NCI-H1105 (cell line): ENCODE data around the gene SLC9A9.
"Not testable (repeated sequence)": the region's sequence is repeated elsewhere in the genome, so short reads cannot be mapped to it uniquely, and the experiment has no call there.

Experiments
- DNase-seq: peaks from one replicate; lab custom pipeline; 2025; lab: John Stamatoyannopoulos, UW

Gene SLC9A9

DNA sequence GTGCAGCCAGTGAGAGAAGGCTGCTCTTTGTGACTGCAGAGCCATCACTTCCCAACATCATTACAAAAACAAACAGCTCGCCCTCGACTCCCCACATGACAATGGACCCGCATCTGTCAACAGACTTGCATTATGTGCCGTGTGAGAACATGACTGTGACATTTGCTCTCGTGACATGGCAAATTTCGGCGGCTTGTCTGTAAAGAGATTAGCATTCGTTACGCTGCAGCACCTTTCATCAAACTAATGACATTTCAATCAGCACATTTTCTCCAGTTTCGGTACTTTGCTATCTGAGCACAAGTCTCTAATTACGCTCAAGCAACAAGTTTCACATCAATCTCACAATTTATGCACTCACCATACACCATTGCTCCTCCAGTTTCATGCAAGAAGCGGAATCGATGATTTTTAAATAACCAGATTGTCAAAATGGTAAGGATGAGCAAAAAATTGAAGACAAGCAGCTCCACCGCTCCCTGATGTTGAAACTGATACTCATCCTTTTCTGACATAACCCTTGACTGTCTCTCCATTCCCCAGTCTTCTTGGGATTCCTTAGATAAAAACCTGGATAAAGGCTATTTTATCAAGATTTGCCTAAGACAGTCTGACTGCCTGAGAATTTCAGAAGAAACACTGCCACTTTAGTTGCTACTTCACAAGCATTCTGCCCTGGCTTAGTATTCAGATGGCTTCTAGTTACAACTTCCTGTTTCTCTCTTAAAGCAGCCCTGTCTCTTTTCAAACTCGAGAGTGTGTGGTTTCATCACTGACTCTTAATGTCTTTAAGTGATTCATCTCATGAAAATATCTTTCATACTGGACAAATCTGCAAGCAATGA, at the start of gene SLC9A9:
TSS of gene SLC9A9 (minus strand) at position 682 of the 845 bp plus-strand sequence. CDS start at position 536, 146 bp downstream.
- peak; percentile 46 for DNase-seq

DNA sequence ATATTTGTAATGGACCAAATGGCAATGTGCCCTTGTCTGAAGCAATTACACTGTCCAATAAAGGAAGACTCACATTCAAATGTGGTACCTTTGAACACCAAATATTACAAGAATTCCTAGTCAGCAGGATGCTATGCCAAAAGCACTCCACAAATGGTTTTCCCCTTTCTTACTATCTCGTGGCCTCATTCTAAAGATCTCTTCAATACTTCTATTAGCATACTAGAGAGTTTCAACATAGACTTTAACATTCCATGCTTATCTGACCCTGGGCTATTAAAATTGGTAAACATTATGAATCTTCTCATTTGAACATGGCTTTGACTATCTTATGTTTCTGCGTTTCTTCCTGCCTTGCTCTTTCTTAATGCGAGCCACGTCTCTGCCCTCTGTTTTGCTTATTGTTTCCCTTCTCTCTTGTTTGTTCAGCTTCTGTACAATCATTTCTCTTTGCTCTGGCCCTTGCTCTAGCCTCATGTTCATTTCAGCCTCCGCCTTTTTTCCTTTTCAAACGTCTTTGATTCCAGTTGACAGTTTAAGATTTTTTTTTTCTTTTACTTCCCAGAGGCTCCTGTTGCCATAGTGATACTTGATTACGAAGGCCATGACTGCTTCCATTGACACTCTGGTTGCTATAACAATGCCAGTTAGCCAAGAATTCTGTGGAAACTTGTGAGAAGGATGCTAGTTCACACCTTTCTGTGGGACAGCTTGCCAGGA, 49.5 kb upstream of the SLC9A9 start:
- no peak for DNase-seq

GRCh38 chr3:143896486-143896885, 48.2 kb upstream of the SLC9A9 start:
- no peak for DNase-seq

DNA sequence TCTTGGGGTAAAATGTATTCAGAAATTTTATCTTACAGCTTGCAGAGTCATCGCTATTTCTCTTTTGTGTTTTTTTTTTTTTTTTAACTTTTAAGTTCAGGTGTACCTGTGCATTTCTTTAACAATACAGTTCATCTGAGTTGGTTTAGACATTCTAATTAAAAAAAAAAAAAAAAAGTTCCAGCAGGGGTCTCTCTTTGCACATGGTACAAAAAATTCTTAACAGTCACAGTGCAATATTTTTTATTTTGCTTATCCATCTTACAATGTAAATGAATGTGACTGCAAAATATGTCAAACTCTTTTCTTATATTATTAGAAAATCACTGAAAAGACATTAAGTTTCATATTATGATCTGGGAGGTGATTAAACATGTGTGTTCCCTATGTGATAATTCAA, 47.5 kb upstream of the SLC9A9 start:
- DNase-seq, result peak; percentile 59

DNA sequence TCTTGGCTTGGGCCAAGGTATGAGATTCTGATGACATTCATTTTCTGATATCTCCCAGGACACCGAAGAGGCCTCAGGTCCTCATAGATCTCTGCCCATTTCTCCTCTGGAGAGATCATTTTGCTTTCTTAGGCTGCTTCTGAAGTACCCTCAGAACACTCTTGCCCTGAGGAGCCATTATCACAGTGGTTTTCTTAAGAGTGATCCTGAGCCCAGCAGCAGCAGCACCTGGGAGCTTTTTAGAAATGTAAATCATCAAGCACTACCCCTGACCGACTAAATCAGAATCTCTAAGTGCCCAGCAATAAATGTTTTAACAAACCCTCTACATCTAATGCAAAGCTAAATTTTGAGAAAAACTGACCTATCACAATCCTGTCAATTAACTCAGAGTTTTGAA, 40.6 kb upstream of the SLC9A9 start:
- no peak for DNase-seq

- no peak for DNase-seq
Measured at GRCh38 chr3:143888166-143888565, 39.9 kb upstream of the SLC9A9 start.

DNA sequence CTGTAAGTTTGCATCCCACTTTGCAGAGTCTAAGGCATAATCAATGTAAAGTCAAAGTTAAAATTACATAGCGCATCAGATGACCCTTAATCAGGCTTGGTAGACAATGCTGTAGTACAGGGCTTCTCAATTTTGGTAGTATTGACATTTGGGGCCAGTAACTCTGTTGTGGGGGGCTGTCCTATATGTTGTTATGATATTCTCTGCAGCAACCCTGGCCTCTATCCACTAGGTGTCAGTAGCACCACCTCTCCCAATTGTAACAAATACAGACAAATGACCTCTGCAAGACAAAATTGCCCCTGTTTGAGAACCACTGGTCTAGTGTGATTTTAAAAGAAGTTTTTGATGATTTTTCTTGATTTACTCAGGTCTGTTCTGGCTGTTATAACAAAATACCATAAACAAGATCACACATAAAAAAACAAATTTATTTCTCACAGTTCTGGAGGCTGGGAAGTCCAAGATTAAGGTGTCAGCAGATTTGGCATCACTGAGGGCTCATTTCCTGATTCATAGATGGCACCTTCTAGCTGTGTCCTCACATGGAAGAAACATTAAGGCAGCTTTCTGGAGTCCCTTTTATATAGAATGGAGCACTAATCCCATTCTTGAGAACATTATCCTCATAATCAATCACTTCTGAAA, 37.6 kb upstream of the SLC9A9 start:
- DNase-seq, result peak; percentile 41

DNA sequence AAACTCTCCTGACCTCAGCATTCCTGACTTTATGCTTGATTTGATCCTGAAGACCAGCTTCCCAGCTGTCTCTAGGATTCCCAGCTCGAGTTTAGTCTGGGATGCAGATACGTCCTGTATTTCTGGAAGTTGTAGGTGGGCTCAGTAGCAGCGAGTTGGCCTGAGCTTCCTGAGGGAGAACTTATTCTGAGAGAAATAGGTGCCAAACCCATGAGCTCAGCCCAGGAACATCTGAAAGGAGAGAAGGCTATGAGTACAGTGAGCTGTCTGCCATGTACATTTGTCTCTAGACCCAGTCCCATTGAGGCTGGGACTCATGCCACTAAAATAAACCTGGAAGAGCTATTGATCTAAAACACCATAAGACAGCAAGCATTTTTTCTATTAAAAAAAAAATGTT, 36.6 kb upstream of the SLC9A9 start:
- no peak for DNase-seq

DNA sequence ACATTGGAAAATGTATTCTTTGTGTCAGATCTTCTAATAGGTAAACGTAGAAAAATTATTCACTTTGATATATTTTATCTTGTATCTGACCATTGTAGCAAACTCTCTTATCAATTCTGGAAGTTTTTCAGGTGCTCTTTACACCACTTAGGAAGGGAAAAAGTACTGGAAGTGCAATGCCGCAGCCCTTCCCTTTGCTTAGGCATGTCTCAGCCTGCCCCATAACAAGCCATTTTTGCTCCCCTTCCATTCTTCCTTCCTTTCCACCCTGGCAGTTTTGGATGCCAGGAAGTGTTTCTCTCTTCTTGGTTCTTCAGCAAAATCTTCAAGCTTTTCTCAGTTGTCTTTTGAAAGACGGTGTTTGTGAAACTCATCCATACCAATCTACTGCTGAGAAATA, 34.9 kb upstream of the SLC9A9 start:
- no peak for DNase-seq

- no peak for DNase-seq
Measured at GRCh38 chr3:143881095-143881494, 32.8 kb upstream of the SLC9A9 start.

DNA sequence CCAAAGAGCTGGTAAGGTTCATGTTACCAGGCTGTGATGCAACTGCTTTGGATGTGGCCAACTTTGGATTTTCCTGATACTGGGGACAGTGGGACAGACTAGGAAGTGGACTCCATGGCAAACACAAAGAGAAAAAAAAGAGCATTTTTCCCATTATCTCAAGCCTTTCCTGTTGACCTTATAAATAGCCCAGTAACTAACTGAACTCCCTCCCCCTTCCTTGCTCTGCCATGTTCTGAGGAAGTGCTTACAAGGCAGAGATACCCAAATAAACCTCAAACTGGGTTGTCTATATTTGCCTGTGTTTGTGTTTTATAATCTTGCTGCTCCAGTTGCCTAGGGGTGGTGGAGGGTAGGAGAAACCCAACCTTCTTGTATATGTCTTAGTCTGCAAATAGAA, 27.3 kb upstream of the SLC9A9 start:
- DNase-seq, result no peak

DNA sequence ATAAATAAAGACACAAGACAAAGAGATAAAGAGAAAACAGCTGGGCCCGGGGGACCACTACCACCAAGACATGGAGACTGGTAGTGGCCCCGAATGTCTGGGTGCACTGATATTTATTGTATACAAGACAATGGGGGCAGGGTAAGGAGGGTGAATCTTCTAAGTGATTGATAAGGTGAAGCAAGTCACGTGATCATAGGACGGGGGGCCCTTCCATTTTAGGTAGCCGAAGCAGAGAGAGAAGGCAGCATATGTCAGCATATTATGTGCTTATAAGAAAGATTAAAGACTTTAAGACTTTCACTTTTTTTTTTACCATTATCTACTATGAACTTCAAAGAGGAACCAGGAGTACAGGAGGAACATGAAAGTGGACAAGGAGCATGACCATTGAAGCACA, 25.3 kb upstream of the SLC9A9 start:
- DNase-seq, result not testable (repeated sequence)

GRCh38 chr3:143865302-143865701, 17.0 kb upstream of the SLC9A9 start:
- DNase-seq, result no peak

DNA sequence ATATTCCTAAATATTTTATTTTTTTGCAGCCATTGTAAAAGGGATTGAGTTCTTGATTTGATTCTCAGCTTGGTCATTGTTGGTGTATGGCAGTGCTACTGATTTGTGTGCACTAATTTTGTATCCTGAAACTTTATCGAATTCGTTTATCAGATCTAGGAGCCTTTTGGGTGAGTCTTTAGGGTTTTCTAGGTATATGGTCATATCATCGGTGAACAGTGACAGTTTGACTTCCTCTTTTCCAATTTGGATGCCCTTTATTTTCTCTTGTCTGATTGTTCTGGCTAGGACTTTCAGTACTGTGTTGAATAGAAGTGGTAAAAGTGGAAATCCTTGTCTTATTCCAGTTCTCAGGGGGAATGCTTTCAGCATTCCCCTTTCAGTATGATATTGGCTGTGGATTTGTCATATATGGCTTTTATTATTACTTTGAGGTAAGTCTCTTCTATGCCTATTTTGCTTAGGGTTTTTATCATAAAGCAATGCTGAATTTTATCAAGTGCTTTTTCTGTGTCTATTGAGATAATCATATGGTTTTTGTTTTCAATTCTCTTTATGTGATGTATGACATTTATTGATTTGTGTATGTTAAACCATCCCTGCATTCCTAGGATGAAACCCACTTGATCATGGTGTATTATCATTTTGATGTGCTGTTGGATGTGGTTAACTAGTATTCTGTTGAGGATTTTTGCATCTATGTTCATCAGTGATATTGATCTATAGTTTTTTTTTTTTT, 11.4 kb upstream of the SLC9A9 start:
- DNase-seq, result no peak

- no peak for DNase-seq
Measured at GRCh38 chr3:143856252-143856970, 8.1 kb upstream of the SLC9A9 start.

- DNase-seq, result no peak
Measured at GRCh38 chr3:143855183-143855582, 6.9 kb upstream of the SLC9A9 start.

DNA sequence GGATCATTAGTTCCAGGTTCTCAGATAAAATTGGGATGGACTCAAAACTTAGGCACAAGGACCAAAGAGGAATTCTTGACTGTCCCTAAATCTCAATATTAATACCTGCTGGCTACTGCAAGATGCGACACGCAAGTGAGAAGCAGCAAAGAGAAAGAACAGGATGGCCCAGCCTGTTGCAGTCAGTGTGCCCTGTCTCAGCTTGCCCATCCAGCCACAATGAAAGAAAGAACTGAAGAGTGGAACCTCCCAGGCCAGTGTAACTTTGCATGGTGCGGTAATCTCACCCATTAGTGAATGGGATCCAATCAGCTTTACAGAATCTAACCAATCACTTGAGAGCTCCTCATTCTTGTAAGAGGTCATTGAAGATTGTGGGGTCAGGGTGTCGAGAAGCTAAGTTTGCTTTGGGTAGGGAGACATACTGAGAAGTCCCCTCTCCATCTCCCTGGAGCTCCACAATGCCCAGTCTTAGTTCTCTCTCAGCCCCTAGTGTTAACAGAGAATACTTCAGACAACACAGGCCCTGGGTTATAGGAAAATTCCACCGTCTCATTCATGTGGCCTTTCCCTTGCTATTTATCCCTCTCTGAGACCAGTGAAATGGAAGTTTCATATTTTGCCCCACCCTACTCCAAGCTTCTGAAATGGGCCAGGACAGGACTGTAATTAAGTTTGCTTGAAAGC, 3.2 kb upstream of the SLC9A9 start:
- DNase-seq, result no peak

GRCh38 chr3:143850877-143851276, 2.6 kb upstream of the SLC9A9 start:
- no peak for DNase-seq

DNA sequence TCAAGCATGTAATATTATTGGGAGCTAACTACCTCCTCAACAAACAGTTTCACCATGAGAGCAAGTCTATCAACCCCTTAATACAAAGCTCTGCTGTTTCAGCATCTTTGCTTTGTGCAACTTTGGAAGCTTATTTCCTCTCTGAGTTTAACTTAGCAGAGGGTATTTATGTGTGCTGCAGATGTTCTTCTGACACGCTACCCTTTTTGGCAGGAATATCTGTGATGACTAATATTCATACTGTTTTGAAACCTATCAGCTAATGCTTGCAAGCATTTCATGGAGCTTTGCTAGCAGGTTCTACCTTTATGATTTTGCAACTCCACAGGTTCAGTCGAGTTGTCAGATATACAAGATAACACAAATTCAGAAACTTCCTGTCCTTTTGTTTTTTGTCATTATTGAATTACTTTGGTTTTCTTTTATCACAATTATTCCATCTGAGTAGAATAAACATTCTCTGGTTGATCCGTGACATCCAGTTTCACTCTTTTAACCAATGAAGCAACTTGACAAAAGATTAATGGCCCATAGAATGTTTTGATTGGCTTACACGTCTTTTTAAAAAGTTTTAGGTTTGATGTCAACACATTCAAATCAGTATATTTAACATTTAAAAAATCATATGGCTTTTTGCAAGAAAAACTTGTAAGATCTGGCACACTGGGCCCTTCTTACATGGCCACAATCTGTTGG, 1.7 kb upstream of the SLC9A9 start:
- DNase-seq, result no peak

- DNase-seq, result no peak
Measured at GRCh38 chr3:143848704-143849103, 436 bp upstream of the SLC9A9 start.
